Activated naive CD4-positive, alpha-beta T cell treated with anti-CD3 and anti-CD28 coated beads, Interleukin-2, amount 50 U/mL, for 16 hours (primary cell): Measurements from ENCODE around the gene USP4.
"Not testable (repeated sequence)": the region's sequence is repeated elsewhere in the genome, so short reads cannot be mapped to it uniquely, and the experiment has no call there.

Source experiments
- DNase-seq: peaks from one replicate; pipeline ENCODE4 v3.0.0-alpha.2; 2020

Gene USP4

GRCh38 chr3:49244581-49245205 lies 95.2 kb downstream of the USP4 start:
- no peak for DNase-seq

GRCh38 chr3:49240091-49240490 lies 99.8 kb downstream of the USP4 start:
- not testable (repeated sequence) for DNase-seq

GRCh38 chr3:49238274-49239127 lies 101.4 kb downstream of the USP4 start:
- no peak for DNase-seq

GRCh38 chr3:49237344-49237743 lies 102.5 kb downstream of the USP4 start:
- DNase-seq = no peak

GRCh38 chr3:49236226-49236625 lies 103.6 kb downstream of the USP4 start:
- DNase-seq = no peak

- DNase-seq = not testable (repeated sequence)
Observed at GRCh38 chr3:49228817-49229216, 111.0 kb downstream of the USP4 start.
